Measurements from ENCODE around the gene ATOSA. TPM values are rescaled to one million over a fixed set of nuclear protein-coding genes. Genes with fewer than 3 reads are reported as not detected.

Gene ATOSA
- total RNA-seq, 1 experiment from 2014 or later, result 13.2 TPM

DNA sequence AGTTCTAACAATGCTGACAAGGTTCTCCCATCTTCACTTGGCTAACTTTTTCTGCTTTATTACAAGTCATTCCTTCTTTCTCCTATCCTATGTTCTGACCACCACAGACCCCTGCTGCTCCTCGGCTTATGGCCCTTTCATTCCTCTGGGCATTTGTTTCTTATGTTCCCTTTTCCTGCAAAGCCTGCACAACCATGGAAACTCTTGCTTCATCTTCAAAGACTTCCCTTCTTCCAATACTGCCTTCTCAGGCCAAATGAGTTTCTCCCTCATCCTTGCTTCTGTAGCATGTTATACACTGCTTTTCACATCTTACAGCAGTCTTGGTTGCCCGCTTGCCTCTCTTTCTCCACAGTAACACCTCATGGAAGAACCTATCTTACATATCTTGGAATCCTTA, 17.9 kb upstream of the ATOSA start:
- POLR2A ChIA-PET, result no interaction called here
- Mint-ChIP-seq H3K27ac (no peak overlapping the region), H3K27me3 (ENCODE audit: low read depth) (no peaks in the 10 kb centered on the region; the same call in 1 of the 2 replicates), H3K9me3 (no peaks in the 10 kb centered on the region), H3K4me1 (peaks cover 4% of the 10 kb centered on the region), H3K4me3 (no peak overlapping the region), H3K36me3 (no peaks in the 10 kb centered on the region)
- no peak for DNase-seq (ENCODE audit: low spot score)
- TF ChIP-seq MLX (CRISPR knock-in tag; IDR thresholded peaks at IDR 0.05), result no peak
- TF ChIP-seq, protein P1, sequence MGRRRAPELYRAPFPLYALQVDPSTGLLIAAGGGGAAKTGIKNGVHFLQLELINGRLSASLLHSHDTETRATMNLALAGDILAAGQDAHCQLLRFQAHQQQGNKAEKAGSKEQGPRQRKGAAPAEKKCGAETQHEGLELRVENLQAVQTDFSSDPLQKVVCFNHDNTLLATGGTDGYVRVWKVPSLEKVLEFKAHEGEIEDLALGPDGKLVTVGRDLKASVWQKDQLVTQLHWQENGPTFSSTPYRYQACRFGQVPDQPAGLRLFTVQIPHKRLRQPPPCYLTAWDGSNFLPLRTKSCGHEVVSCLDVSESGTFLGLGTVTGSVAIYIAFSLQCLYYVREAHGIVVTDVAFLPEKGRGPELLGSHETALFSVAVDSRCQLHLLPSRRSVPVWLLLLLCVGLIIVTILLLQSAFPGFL (CRISPR knock-in tag; IDR thresholded peaks at IDR 0.05; ENCODE audit: borderline replicate concordance), result no peak
- no peak for ATAC-seq
- CTCF ChIA-PET, result no interaction called here

DNA sequence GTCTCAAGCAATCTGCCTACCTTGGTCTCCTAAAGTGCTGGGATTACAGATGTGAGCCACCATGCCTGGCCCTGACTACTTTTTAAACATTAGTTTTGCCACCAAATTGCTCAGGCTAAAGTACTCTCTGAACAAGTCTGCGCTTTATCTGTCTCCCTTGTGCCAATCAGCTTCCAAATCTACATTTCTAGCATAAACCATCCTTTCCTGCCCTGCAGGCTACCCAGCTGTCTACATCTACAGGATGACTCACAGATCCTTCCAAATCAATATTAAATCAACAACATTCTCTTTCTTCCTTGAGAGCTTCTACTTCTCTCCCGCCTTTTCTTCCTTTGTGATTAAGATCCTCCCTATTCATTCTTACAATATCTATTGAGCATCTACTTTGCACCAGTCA, 16.0 kb upstream of the ATOSA start:
- ATAC-seq, result no peak
- DNase-seq (ENCODE audit: low spot score), result no peak
- Mint-ChIP-seq H3K36me3 (no peaks in the 10 kb centered on the region), H3K4me3 (no peak overlapping the region), H3K27ac (no peak overlapping the region), H3K4me1 (peaks cover 4% of the 10 kb centered on the region), H3K27me3 (ENCODE audit: low read depth) (no peaks in the 10 kb centered on the region; the same call in 1 of the 2 replicates), H3K9me3 (no peaks in the 10 kb centered on the region)
- ChIA-PET POLR2A (no interaction called here), CTCF (no interaction called here)
- no peak for TF ChIP-seq ZNF138 (CRISPR knock-in tag; conservative IDR thresholded peaks at IDR 0.05)
- no peak for TF ChIP-seq ZNF281 (CRISPR knock-in tag; IDR thresholded peaks at IDR 0.05)

- DNase-seq (ENCODE audit: low spot score) (no peak), ATAC-seq (peak; percentile 69)
- Mint-ChIP-seq H3K27me3 (ENCODE audit: low read depth) (no peaks in the 10 kb centered on the region), H3K9me3 (no peaks in the 10 kb centered on the region), H3K36me3 (no peaks in the 10 kb centered on the region), H3K4me1 (peaks cover 6% of the 10 kb centered on the region; the same call in 1 of the 2 replicates), H3K4me3 (no peak overlapping the region), H3K27ac (no peak overlapping the region)
- ChIA-PET POLR2A (no interaction called here), CTCF (no interaction called here)
- no peak for TF ChIP-seq NR3C1 (CRISPR knock-in tag; conservative IDR thresholded peaks at IDR 0.05; ENCODE audit: low read depth)
- no peak for TF ChIP-seq ZNF263 (CRISPR knock-in tag; IDR thresholded peaks at IDR 0.05; ENCODE audit: low read depth)
Measured at GRCh38 chr15:52689562-52689961, 10.4 kb upstream of the ATOSA start.

DNA sequence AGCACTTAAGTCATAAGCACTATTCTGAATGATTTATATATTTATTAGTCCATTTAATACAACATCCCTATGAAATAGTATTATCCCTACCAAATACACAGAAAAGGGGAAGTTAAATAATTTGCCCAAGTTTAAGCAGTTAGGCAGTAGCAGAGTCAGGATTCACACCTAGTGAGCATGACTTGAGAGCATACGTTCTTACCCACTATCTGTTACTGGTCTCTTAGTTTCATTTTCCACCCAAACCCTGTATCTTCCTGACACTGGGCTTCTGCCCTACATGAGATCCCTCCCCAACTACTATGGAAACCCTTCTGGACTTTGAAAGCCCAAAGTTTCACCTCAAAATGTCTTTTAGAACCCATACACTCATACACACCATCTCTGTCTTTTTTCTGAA, 4.4 kb upstream of the ATOSA start:
- ATAC-seq, result no peak
- no peaks in the 10 kb centered on the region for H3K36me3 Mint-ChIP-seq
- no peaks in the 10 kb centered on the region for H3K9me3 Mint-ChIP-seq

More for the DNA sequence above, 4.4 kb upstream of the ATOSA start:
- Mint-ChIP-seq H3K4me1 (peaks cover 9% of the 10 kb centered on the region; the same call in 1 of the 2 replicates), H3K4me3 (no peak overlapping the region), H3K27me3 (ENCODE audit: low read depth) (peaks cover 12% of the 10 kb centered on the region), H3K27ac (no peak overlapping the region)
- DNase-seq (ENCODE audit: low spot score), result no peak
- CTCF ChIA-PET, result interaction anchor here (0.6 kb wide), 1 partner anchor 456 kb away, joined by 3 read pairs; no protein-coding TSS in a partner anchor
- POLR2A ChIA-PET, result no interaction called here
- TF ChIP-seq RELA (CRISPR knock-in tag; IDR thresholded peaks at IDR 0.05; ENCODE audit: borderline replicate concordance) (no peak), ZNF416 (CRISPR knock-in tag; IDR thresholded peaks at IDR 0.05) (no peak), ZNF423 (CRISPR knock-in tag; IDR thresholded peaks at IDR 0.05) (no peak), SMAD4 (CRISPR knock-in tag; IDR thresholded peaks at IDR 0.05) (no peak), FOXJ3 (CRISPR knock-in tag; IDR thresholded peaks at IDR 0.05; ENCODE audit: borderline replicate concordance) (no peak), ATF3 (CRISPR knock-in tag; conservative IDR thresholded peaks at IDR 0.05) (no peak), TEAD1 (CRISPR knock-in tag; IDR thresholded peaks at IDR 0.05) (no peak), ZBTB43 (CRISPR knock-in tag; IDR thresholded peaks at IDR 0.05) (no peak)
- TF ChIP-seq, protein P2, sequence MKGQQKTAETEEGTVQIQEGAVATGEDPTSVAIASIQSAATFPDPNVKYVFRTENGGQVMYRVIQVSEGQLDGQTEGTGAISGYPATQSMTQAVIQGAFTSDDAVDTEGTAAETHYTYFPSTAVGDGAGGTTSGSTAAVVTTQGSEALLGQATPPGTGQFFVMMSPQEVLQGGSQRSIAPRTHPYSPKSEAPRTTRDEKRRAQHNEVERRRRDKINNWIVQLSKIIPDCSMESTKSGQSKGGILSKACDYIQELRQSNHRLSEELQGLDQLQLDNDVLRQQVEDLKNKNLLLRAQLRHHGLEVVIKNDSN (CRISPR knock-in tag; IDR thresholded peaks at IDR 0.05), result no peak
